GM18870 (cell line): ENCODE results near the gene PAPOLG.
A peak's percentile ranks its signal among the peaks of the same experiment; 100 is the strongest.
"Not testable (repeated sequence)": the region's sequence is repeated elsewhere in the genome, so short reads cannot be mapped to it uniquely, and the experiment has no call there.

ENCODE experiments used
- ATAC-seq: cut with Tn5 transposase; IDR thresholded peaks from one replicate; pipeline ENCODE4 v1.9.1; 2021; ENCODE audit warnings: moderate library complexity; ENCODE audit not compliant: unreplicated experiment

PAPOLG gene

GRCh38 chr2:60821587-60822302, 65.7 kb downstream of the PAPOLG start:
- no peak for ATAC-seq

- ATAC-seq = no peak
Observed at GRCh38 chr2:60822987-60823386, 66.9 kb downstream of the PAPOLG start.

GRCh38 chr2:60823694-60824305, 67.7 kb downstream of the PAPOLG start:
- ATAC-seq = no peak

- no peak for ATAC-seq
Observed at GRCh38 chr2:60825666-60826065, 69.6 kb downstream of the PAPOLG start.

GRCh38 chr2:60826111-60826510, 70.0 kb downstream of the PAPOLG start:
- ATAC-seq = no peak

- not testable (repeated sequence) for ATAC-seq
Observed at GRCh38 chr2:60826860-60827259, 70.8 kb downstream of the PAPOLG start.

- no peak for ATAC-seq
Observed at GRCh38 chr2:60827369-60827768, 71.3 kb downstream of the PAPOLG start.

GRCh38 chr2:60830991-60831390, 74.9 kb downstream of the PAPOLG start:
- ATAC-seq = no peak

- ATAC-seq = no peak
Observed at GRCh38 chr2:60831921-60832320, 75.9 kb downstream of the PAPOLG start.

- no peak for ATAC-seq
Observed at GRCh38 chr2:60832621-60833020, 76.6 kb downstream of the PAPOLG start.

GRCh38 chr2:60834270-60834717, 78.2 kb downstream of the PAPOLG start:
- ATAC-seq = peak; percentile 47

- ATAC-seq = no peak
Observed at GRCh38 chr2:60836491-60836890, 80.4 kb downstream of the PAPOLG start.

GRCh38 chr2:60837123-60837522, 81.1 kb downstream of the PAPOLG start:
- peak; percentile 29 for ATAC-seq

- ATAC-seq = no peak
Observed at GRCh38 chr2:60838481-60838880, 82.4 kb downstream of the PAPOLG start.

- peak; percentile 38 for ATAC-seq
Observed at GRCh38 chr2:60839126-60839813, 83.2 kb downstream of the PAPOLG start.

- ATAC-seq = no peak
Observed at GRCh38 chr2:60840880-60841279, 84.8 kb downstream of the PAPOLG start.

GRCh38 chr2:60843006-60843405, 86.9 kb downstream of the PAPOLG start:
- no peak for ATAC-seq

GRCh38 chr2:60844105-60844504, 88.0 kb downstream of the PAPOLG start:
- ATAC-seq = no peak

- no peak for ATAC-seq
Observed at GRCh38 chr2:60847854-60848253, 91.8 kb downstream of the PAPOLG start.
